K562 (cell line): Measurements from ENCODE around the gene DPM1. TPM values are rescaled to one million over a fixed set of nuclear protein-coding genes. Genes with fewer than 3 reads are reported as not detected.
A peak's percentile ranks its signal among the peaks of the same experiment; 100 is the strongest.

ENCODE experiments used
- ATF3 ChIP-seq, 2 experiments: fragments of 450-650 bp in 1 of 2; sonication (generic) in 1 of 2; formaldehyde crosslinking in 1 of 2; IDR thresholded peaks in 1 of 2; conservative IDR thresholded peaks in 1 of 2; 2 replicates each; pipeline versions ENCODE4 v1.6.1 to v1.8.1; 2016 to 2023; ENCODE audit warnings: mild to moderate bottlenecking in 2 of 2, moderate library complexity in 2 of 2, inconsistent platforms in 1 of 2, missing genetic modification reagents in 1 of 2
- BRCA1 ChIP-seq, 2 experiments: fragments of 450-650 bp in 1 of 2; sonication (generic) in 1 of 2; formaldehyde crosslinking in 1 of 2; IDR thresholded peaks; 2 replicates each; pipeline versions ENCODE4 v1.5.0 to v1.6.1; 2017 to 2020; ENCODE audit warnings: mild to moderate bottlenecking in 1 of 2, missing genetic modification reagents in 1 of 2
- CHCHD3 ChIP-seq: fragments of 250-450 bp; sonication (Bioruptor Pico); IDR thresholded peaks from 2 replicates; pipeline ENCODE4 v2.1.2; 2022; ENCODE audit warnings: mild to moderate bottlenecking
- FOSL1 ChIP-seq: fragments of 200-800 bp; sonication (Bioruptor generic); conservative IDR thresholded peaks from 2 replicates; pipeline ENCODE4 v1.6.1; 2016; ENCODE audit warnings: missing genetic modification characterization, missing compliant biosample characterization
- JUND ChIP-seq, 2 experiments: IDR thresholded peaks; 2 replicates in 1 of 2; 3 replicates in 1 of 2; pipeline ENCODE4 v1.6.1; 2011; ENCODE audit warnings: borderline replicate concordance in 2 of 2, low read depth in 2 of 2, low read length in 2 of 2, improper control_type of control experiment in 1 of 2, missing biosample characterization in 1 of 2, missing genetic modification characterization in 1 of 2, missing genetic modification reagents in 1 of 2
- MAFG ChIP-seq: fragments of 450-650 bp; conservative IDR thresholded peaks from 2 replicates; pipeline ENCODE4 v1.6.1; 2016; ENCODE audit warnings: missing genetic modification characterization, missing compliant biosample characterization
- MTA2 ChIP-seq: fragments of 450-650 bp; IDR thresholded peaks from 2 replicates; pipeline ENCODE4 v1.6.1; 2016; ENCODE audit warnings: low read depth
- NFATC3 ChIP-seq: fragments of 450-650 bp; IDR thresholded peaks from 2 replicates; pipeline ENCODE4 v1.6.1; 2017; ENCODE audit warnings: mild to moderate bottlenecking
- RBM25 ChIP-seq: fragments of 200-400 bp; formaldehyde crosslinking; IDR thresholded peaks from 2 replicates; pipeline ENCODE4 v1.6.1; 2018; ENCODE audit warnings: low read length, low read depth, moderate library complexity; ENCODE audit not compliant: severe bottlenecking
- SRSF3 ChIP-seq: fragments of 200-400 bp; formaldehyde crosslinking; IDR thresholded peaks from 2 replicates; pipeline ENCODE4 v1.6.1; 2016; ENCODE audit warnings: mild to moderate bottlenecking, low read length, moderate library complexity; ENCODE audit not compliant: insufficient read depth
- STAG1 ChIP-seq: sonication (generic); formaldehyde crosslinking; IDR thresholded peaks from 2 replicates; pipeline ENCODE4 v1.5.0; 2020; ENCODE audit warnings: missing genetic modification reagents, borderline replicate concordance
- TFE3 ChIP-seq: fragments of 450-650 bp; formaldehyde crosslinking; IDR thresholded peaks from 2 replicates; pipeline ENCODE4 v1.4.0; 2020; ENCODE audit warnings: mild to moderate bottlenecking, mixed read lengths
- TRIM25 ChIP-seq: fragments of 450-650 bp; IDR thresholded peaks from 2 replicates; pipeline ENCODE4 v1.7.0; 2016; ENCODE audit warnings: borderline replicate concordance
- ZNF134 ChIP-seq: fragments of 250-450 bp; sonication (Bioruptor Pico); conservative IDR thresholded peaks from 2 replicates; pipeline ENCODE4 v1.4.0; 2020
- ZNF561 ChIP-seq: fragments of 450-650 bp; formaldehyde crosslinking; conservative IDR thresholded peaks from 2 replicates; pipeline ENCODE4 v1.4.0; 2020; ENCODE audit warnings: mild to moderate bottlenecking, moderate library complexity
- ZNF785 ChIP-seq: fragments of 250-450 bp; sonication (Bioruptor Pico); IDR thresholded peaks from 2 replicates; pipeline ENCODE4 v1.4.0; 2020; ENCODE audit warnings: mild to moderate bottlenecking
- polyA plus RNA-seq, 8 experiments: library from polyadenylated mRNA; depleted of rRNA in 4 of 8; stranded (reverse) in 5 of 8; unstranded in 3 of 8; fragments of >200 nt; fragmentation: Nextera tagmentation in 2 of 8; fragmentation: Illumina TruSeq in 1 of 8; extraction: Ambion mirVana in 2 of 8; extraction: Trizol in 1 of 8; gene quantifications; 2 replicates each; pipeline versions ENCODE4 v1.2.1 to v1.2.3, GENCODE V29; 2011 to 2014; ENCODE audit warnings: inconsistent platforms in 1 of 8, missing spikeins in 1 of 8
- total RNA-seq, 7 experiments: library from RNA; depleted of rRNA in 6 of 7; stranded (reverse); fragments of >200 nt in 6 of 7; fragmentation: Illumina TruSeq in 2 of 7; extraction: Trizol in 2 of 7; gene quantifications; 2 replicates each; pipeline versions ENCODE4 v1.2.1 to v1.2.3, GENCODE V29; 2011 to 2021; ENCODE audit warnings: low replicate concordance in 1 of 7
- TF ChIP-seq, protein P1 (sequence below): fragments of 250-450 bp; sonication (Bioruptor Pico); IDR thresholded peaks from 2 replicates; pipeline ENCODE4 v1.8.0; 2021; ENCODE audit warnings: moderate library complexity, mild to moderate bottlenecking, inconsistent platforms
- TF ChIP-seq, protein P2 (sequence below): sonication (generic); formaldehyde crosslinking; IDR thresholded peaks from 2 replicates; pipeline ENCODE4 v1.8.1; 2022; ENCODE audit warnings: missing genetic modification reagents

The DPM1 gene
- total and polyA plus RNA-seq, 9 of the 15 experiments (the other 6 are each of a cell fraction or from before 2014, with no cell fraction given) = 75.2 to 190 (median 153) TPM

- TF ChIP-seq SRSF3 (no peak), NFATC3 (no peak), ZNF134 (CRISPR knock-in tag) (no peak), STAG1 (CRISPR knock-in tag) (no peak), TRIM25 (no peak), ZNF561 (CRISPR knock-in tag) (no peak), ZNF785 (no peak), MTA2 (no peak), ATF3 (IDR thresholded peaks at IDR 0.05) (peak; percentile 67), ATF3 (CRISPR knock-in tag; conservative IDR thresholded peaks at IDR 0.05) (no peak; the same call in 1 of the 2 replicates), RBM25 (no peak), CHCHD3 (CRISPR knock-in tag) (0 out of 2 replicates have a peak, but pooled peaks have one; percentile 45), JUND (IDR thresholded peaks at IDR 0.05; ENCODE audit: borderline replicate concordance, low read depth, low read length) (no peak), JUND (tag; IDR thresholded peaks at IDR 0.05; ENCODE audit: borderline replicate concordance, low read depth, low read length) (peak; percentile 67; the same call in 2 of the 3 replicates), MAFG (no peak), BRCA1 (IDR thresholded peaks at IDR 0.05) (no peak), BRCA1 (CRISPR knock-in tag; IDR thresholded peaks at IDR 0.05) (no peak), FOSL1 (tag) (no peak; the same call in 1 of the 2 replicates), TFE3 (CRISPR knock-in tag) (no peak)
- TF ChIP-seq, protein P1, sequence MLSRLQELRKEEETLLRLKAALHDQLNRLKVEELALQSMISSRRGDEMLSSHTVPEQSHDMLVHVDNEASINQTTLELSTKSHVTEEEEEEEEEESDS (CRISPR knock-in tag) = no peak
- TF ChIP-seq, protein P2, sequence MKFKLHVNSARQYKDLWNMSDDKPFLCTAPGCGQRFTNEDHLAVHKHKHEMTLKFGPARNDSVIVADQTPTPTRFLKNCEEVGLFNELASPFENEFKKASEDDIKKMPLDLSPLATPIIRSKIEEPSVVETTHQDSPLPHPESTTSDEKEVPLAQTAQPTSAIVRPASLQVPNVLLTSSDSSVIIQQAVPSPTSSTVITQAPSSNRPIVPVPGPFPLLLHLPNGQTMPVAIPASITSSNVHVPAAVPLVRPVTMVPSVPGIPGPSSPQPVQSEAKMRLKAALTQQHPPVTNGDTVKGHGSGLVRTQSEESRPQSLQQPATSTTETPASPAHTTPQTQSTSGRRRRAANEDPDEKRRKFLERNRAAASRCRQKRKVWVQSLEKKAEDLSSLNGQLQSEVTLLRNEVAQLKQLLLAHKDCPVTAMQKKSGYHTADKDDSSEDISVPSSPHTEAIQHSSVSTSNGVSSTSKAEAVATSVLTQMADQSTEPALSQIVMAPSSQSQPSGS = no peak
Measured at GRCh38 chr20:50957798-50958614, at the start of gene DPM1 (continued).
